Neuronal stem cell (in vitro differentiated cells): ENCODE results near the gene SUGCT.

Experiments
- DNase-seq: peaks from one replicate; pipeline ENCODE4 v3.0.0-alpha.2; 2013; ENCODE audit warnings: low spot score
- H2AFZ ChIP-seq: one replicate; pipeline ENCODE4 v1.6.1; 2013; ENCODE audit warnings: mild to moderate bottlenecking, low read length, inconsistent platforms
- H2AK5ac ChIP-seq: 2 replicates; pipeline ENCODE4 v1.6.1; 2013; ENCODE audit warnings: low read depth, mild to moderate bottlenecking, inconsistent platforms, low read length, moderate library complexity, mixed read lengths
- H2BK120ac ChIP-seq: 2 replicates; pipeline ENCODE4 v1.6.1; 2013; ENCODE audit warnings: low read depth, mild to moderate bottlenecking, inconsistent platforms, low read length, moderate library complexity, mixed read lengths
- H2BK12ac ChIP-seq: one replicate; pipeline ENCODE4 v1.6.1; 2013; ENCODE audit warnings: low read length, inconsistent platforms
- H2BK15ac ChIP-seq: 2 replicates; pipeline ENCODE4 v1.6.1; 2013; ENCODE audit warnings: mild to moderate bottlenecking, low read length, inconsistent platforms, mixed read lengths
- H2BK5ac ChIP-seq: one replicate; pipeline ENCODE4 v1.6.1; 2013; ENCODE audit warnings: inconsistent platforms, mild to moderate bottlenecking, low read length, moderate library complexity
- H3K14ac ChIP-seq: one replicate; pipeline ENCODE4 v1.6.1; 2013; ENCODE audit warnings: low read length, inconsistent platforms
- H3K18ac ChIP-seq: 2 replicates; pipeline ENCODE4 v1.6.1; 2013; ENCODE audit warnings: low read length, inconsistent platforms
- H3K23ac ChIP-seq: 2 replicates; pipeline ENCODE4 v1.6.1; 2013; ENCODE audit warnings: low read depth, mild to moderate bottlenecking, mixed read lengths, low read length, inconsistent platforms; ENCODE audit not compliant: poor library complexity
- H3K27ac ChIP-seq: replicated peaks from 3 replicates; pipeline ENCODE4 v1.5.1; 2013; ENCODE audit warnings: low read length, inconsistent platforms
- H3K27me3 ChIP-seq, 3 experiments: 2 replicates each; pipeline ENCODE4 v1.6.1; 2013; ENCODE audit warnings: low read length in 3 of 3, mild to moderate bottlenecking in 2 of 3, inconsistent platforms in 1 of 3, low read depth in 1 of 3, mixed read lengths in 1 of 3, moderate library complexity in 1 of 3; ENCODE audit not compliant: control insufficient read depth in 3 of 3, insufficient read depth in 3 of 3
- H3K36me3 ChIP-seq, 2 donors: replicated peaks in 1 of 2; 2 replicates each; pipeline ENCODE4 v1.6.1; 2013; ENCODE audit warnings: low read length in 2 of 2; ENCODE audit not compliant: control insufficient read depth in 2 of 2, insufficient read depth in 2 of 2
- H3K4ac ChIP-seq: 2 replicates; pipeline ENCODE4 v1.6.1; 2013; ENCODE audit warnings: inconsistent platforms, mild to moderate bottlenecking, low read length, moderate library complexity
- H3K4me1 ChIP-seq, 2 donors: 1 replicate in 1 of 2; 2 replicates in 1 of 2; pipeline ENCODE4 v1.6.1; 2013; ENCODE audit warnings: low read length in 2 of 2, low read depth in 1 of 2; ENCODE audit not compliant: control insufficient read depth in 2 of 2, insufficient read depth in 1 of 2
- H3K4me2 ChIP-seq: one replicate; pipeline ENCODE4 v1.6.1; 2013; ENCODE audit warnings: mild to moderate bottlenecking, low read length, inconsistent platforms; ENCODE audit not compliant: insufficient read depth, poor library complexity, severe bottlenecking
- H3K4me3 ChIP-seq, 2 donors: 2 replicates each; pipeline ENCODE4 v1.5.1; 2013; ENCODE audit warnings: low read length in 2 of 2, mild to moderate bottlenecking in 2 of 2, inconsistent platforms in 1 of 2, moderate library complexity in 1 of 2
- H3K79me1 ChIP-seq: one replicate; pipeline ENCODE4 v1.6.1; 2013; ENCODE audit warnings: low read depth, mild to moderate bottlenecking, inconsistent platforms, low read length, moderate library complexity
- H3K9ac ChIP-seq: one replicate; pipeline ENCODE4 v1.6.1; 2013; ENCODE audit warnings: mild to moderate bottlenecking, low read depth, low read length, inconsistent platforms; ENCODE audit not compliant: poor library complexity
- H3K9me3 ChIP-seq, 2 donors: replicated peaks in 1 of 2; 2 replicates each; pipeline versions ENCODE3 to v1.6.1; 2013; ENCODE audit warnings: low read length in 2 of 2, mild to moderate bottlenecking in 2 of 2, inconsistent platforms in 1 of 2, low read depth in 1 of 2, mixed read lengths in 1 of 2, moderate library complexity in 1 of 2; ENCODE audit not compliant: control insufficient read depth in 2 of 2, insufficient read depth in 1 of 2
- H4K8ac ChIP-seq: one replicate; pipeline ENCODE4 v1.6.1; 2013; ENCODE audit warnings: low read depth, mild to moderate bottlenecking, inconsistent platforms, low read length, moderate library complexity
- H4K91ac ChIP-seq: one replicate; pipeline ENCODE4 v1.6.1; 2013; ENCODE audit warnings: low read length, low read depth, mild to moderate bottlenecking, inconsistent platforms; ENCODE audit not compliant: poor library complexity
- WGBS, 2 donors: extraction: QIAGEN DNeasy Blood & Tissue Kit; methylation state at CpG; one replicate each; pipeline ENCODE4 v1.1.7; 2013; ENCODE audit warnings: missing lambda C conversion rate in 2 of 2, mixed read lengths in 1 of 2; ENCODE audit not compliant: insufficient read length in 2 of 2, insufficient replicate concordance in 1 of 2; ENCODE audit errors: extremely low coverage in 2 of 2; 5-methylcytosine and 5-hydroxymethylcytosine counted together

SUGCT gene

DNA sequence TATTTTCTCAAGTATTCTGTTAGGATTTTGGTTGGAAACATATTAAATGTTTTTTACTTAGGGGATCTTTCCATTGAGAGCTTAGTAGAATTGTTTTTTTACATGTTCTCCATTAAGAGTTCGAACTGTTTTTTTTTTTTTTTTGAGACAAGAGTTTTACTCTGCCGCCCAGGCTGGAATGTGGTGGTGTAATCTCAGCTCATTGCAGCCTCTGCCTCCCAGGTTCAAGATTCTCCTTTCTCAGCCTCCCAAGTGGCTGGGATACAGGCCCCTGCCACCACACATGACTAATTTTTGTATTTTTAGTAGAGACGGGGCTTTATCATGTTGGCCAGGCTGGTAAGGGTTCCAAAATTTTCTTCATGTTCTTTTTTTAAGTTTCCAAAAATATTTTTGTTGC, 33.6 kb upstream of the SUGCT start:
- H2BK120ac ChIP-seq: no peak overlapping the region
- no peak overlapping the region for H3K27ac ChIP-seq
- no peak overlapping the region for H2BK15ac ChIP-seq
- H2BK12ac ChIP-seq: no peak overlapping the region
- H3K23ac ChIP-seq: no peak overlapping the region
- H2BK5ac ChIP-seq: no peak overlapping the region
- H4K8ac ChIP-seq: no peak overlapping the region
- H3K9ac ChIP-seq: no peak overlapping the region
- no peaks in the 10 kb centered on the region for H3K4me1 ChIP-seq
- H3K4me2 ChIP-seq: no peak overlapping the region
- no peak overlapping the region for H2AFZ ChIP-seq
- DNase-seq: no peak
- H4K91ac ChIP-seq: no peak overlapping the region
- H2AK5ac ChIP-seq: no peak overlapping the region
- no peak overlapping the region for H3K4me3 ChIP-seq
- no peak overlapping the region for H3K18ac ChIP-seq
- no peak overlapping the region for H3K14ac ChIP-seq
- no peak overlapping the region for H3K4ac ChIP-seq
- H3K27me3 ChIP-seq: no peaks in the 10 kb centered on the region
- H3K79me1 ChIP-seq: no peaks in the 10 kb centered on the region
- peaks cover 0 to 18% of the 10 kb centered on the region in 2 donors for H3K36me3 ChIP-seq
- no CpG with 5 or more reads among the region's 3 CpGs for WGBS, 2 donors
- no peaks in the 10 kb centered on the region for H3K9me3 ChIP-seq

DNA sequence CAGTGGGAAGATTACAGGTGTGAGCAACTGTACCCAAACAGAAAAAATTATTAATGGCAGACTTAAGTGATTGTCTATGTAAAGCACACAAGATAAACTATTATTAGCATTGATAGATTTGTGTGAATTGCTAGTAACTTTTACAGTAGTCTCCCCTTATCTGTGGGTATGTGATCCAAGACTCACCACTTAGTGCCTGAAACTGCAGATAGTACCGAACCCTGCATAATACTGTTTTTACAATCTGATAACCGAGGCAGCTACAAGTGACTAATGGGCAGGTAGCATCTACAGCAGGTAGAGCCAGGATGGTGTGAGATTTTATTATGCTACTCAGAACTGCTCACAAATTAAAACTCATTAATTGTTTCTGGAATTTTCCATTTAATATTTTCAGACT, 31.9 kb upstream of the SUGCT start:
- no peak overlapping the region for H3K27ac ChIP-seq
- H4K8ac ChIP-seq: no peak overlapping the region
- peaks cover 0 to 1% of the 10 kb centered on the region in 2 donors for H3K36me3 ChIP-seq
- no peak overlapping the region for H2BK12ac ChIP-seq
- H3K18ac ChIP-seq: no peak overlapping the region
- no peaks in the 10 kb centered on the region for H3K9me3 ChIP-seq
- H2BK120ac ChIP-seq: no peak overlapping the region
- no CpG with 5 or more reads among the region's 2 CpGs for WGBS, 2 donors
- H2BK15ac ChIP-seq: no peak overlapping the region
- H3K4ac ChIP-seq: no peak overlapping the region
- no peak for DNase-seq
- no peak overlapping the region for H2AK5ac ChIP-seq
- H3K27me3 ChIP-seq: no peaks in the 10 kb centered on the region
- no peaks in the 10 kb centered on the region for H3K4me1 ChIP-seq
- H2BK5ac ChIP-seq: no peak overlapping the region
- no peak overlapping the region for H2AFZ ChIP-seq
- no peaks in the 10 kb centered on the region for H3K79me1 ChIP-seq
- H3K4me2 ChIP-seq: no peak overlapping the region
- H3K4me3 ChIP-seq: no peak overlapping the region
- H3K9ac ChIP-seq: no peak overlapping the region
- no peak overlapping the region for H4K91ac ChIP-seq
- no peak overlapping the region for H3K23ac ChIP-seq
- H3K14ac ChIP-seq: no peak overlapping the region

DNA sequence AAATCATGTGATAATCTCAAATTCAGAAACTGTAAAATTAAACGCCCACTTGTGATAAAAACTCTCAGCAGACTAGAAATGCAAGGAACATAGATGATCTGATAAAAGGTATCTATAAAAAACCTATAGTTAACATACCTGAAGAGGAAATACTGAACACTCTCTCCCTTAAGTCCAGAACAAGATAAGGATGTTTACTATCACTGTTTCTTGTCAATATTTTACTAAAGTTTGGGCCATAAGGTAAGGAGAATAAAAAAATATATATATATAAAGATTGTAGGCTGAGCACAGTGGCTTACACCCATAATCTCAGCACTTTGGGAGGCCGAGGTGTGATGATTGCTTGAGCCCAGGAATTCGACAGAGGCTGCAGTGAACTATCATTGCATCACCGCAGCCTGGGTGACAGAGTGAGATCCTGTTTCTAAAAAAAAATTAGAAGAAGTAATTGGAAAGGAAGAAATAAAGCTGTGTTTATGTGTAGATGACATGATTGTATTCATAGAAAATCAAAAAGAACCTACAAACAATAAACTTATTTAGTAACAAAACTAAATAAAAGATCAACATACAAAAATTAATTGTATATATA, 28.8 kb upstream of the SUGCT start:
- Histone ChIP-seq H2AK5ac (no peak overlapping the region), H3K79me1 (no peaks in the 10 kb centered on the region), H3K4me1 (no peaks in the 10 kb centered on the region), H4K8ac (no peak overlapping the region), H3K23ac (no peak overlapping the region), H2BK120ac (no peak overlapping the region), H3K4me3 (no peak overlapping the region), H3K14ac (no peak overlapping the region), H3K9ac (no peak overlapping the region), H2BK12ac (no peak overlapping the region), H3K4me2 (no peak overlapping the region), H3K27me3 (no peaks in the 10 kb centered on the region), H4K91ac (no peak overlapping the region), H3K36me3 (no peaks in the 10 kb centered on the region), H3K18ac (no peak overlapping the region), H3K9me3 (no peaks in the 10 kb centered on the region), H3K4ac (no peak overlapping the region), H2BK5ac (no peak overlapping the region), H3K27ac (no peak overlapping the region), H2BK15ac (no peak overlapping the region), H2AFZ (no peak overlapping the region)
- WGBS, 2 donors: no CpG with 5 or more reads among the region's 4 CpGs
- DNase-seq: no peak

DNA sequence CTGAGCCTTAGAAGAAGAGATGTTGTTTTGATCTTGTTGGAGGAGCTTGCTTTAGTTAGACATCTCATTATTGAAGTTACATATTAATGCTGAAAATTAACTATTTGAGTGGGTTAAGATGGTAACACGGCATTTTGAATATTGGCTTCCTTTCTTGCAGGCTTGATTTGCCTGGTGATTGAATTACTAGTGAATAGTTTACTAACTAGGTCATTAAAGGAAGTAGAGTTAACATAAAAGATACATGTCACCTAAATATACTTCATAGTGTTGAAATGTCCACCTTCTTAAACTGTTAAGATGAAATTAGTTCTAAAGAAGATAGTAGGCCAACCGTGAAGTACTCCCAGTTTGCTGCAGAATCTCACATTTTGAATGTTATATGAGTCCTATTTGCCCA, 18.9 kb upstream of the SUGCT start:
- no peaks in the 10 kb centered on the region for H3K9me3 ChIP-seq
- no peak overlapping the region for H3K14ac ChIP-seq
- H4K8ac ChIP-seq: no peak overlapping the region
- no CpG with 5 or more reads among the region's 2 CpGs for WGBS, 2 donors
- no peak overlapping the region for H2BK12ac ChIP-seq
- H3K4me2 ChIP-seq: no peak overlapping the region
- no peak overlapping the region for H3K4me3 ChIP-seq
- no peak overlapping the region for H3K23ac ChIP-seq
- no peak overlapping the region for H2AFZ ChIP-seq
- no peak overlapping the region for H3K27ac ChIP-seq
- no peak overlapping the region for H2AK5ac ChIP-seq
- H3K18ac ChIP-seq: no peak overlapping the region
- no peaks in the 10 kb centered on the region for H3K27me3 ChIP-seq
- no peak overlapping the region for H3K9ac ChIP-seq
- peaks cover 0 to 8% of the 10 kb centered on the region in 2 donors for H3K36me3 ChIP-seq
- H3K4ac ChIP-seq: no peak overlapping the region
- no peak overlapping the region for H2BK5ac ChIP-seq
- H2BK120ac ChIP-seq: no peak overlapping the region
- no peak overlapping the region for H4K91ac ChIP-seq
- no peak overlapping the region for H2BK15ac ChIP-seq
- H3K4me1 ChIP-seq: no peaks in the 10 kb centered on the region
- H3K79me1 ChIP-seq: peaks cover 1% of the 10 kb centered on the region
- DNase-seq: no peak
